HCT116 (cell line): ENCODE measurements around the gene CD24. TPM values are rescaled to one million over a fixed set of nuclear protein-coding genes. Genes with fewer than 3 reads are reported as not detected.

Experiments
- ATAC-seq: fragments of 200-7000 bp; cut with Tn5 transposase; 2 replicates; pipeline ENCODE4 v1.9.1; 2020; ENCODE audit warnings: mild to moderate bottlenecking, moderate library complexity
- BruUV-seq: library from RNA; stranded (reverse); fragments of 400-500 nt; replicated peaks from 2 replicates; lab custom pipeline; 2021; lab: Mats Ljungman, UMichigan
- CTCF ChIA-PET: fragments of 300-600 bp; sonication (Branson Sonifier 250); formaldehyde crosslinking; loops from one replicate; lab custom pipeline; 2021; ENCODE audit warnings: antibody characterized with exemption; lab: Charles Lee
- POLR2A ChIA-PET: fragments of 300-600, 350-600 bp; sonication (Branson Sonifier 250); formaldehyde crosslinking; loops from one replicate; lab custom pipeline; 2021; ENCODE audit warnings: antibody characterized with exemption; lab: Charles Lee
- RAD21 ChIA-PET, 2 experiments: fragments of 300-600 bp; sonication (Branson Sonifier 250); formaldehyde crosslinking; loops; one replicate each; lab custom pipeline; 2023; ENCODE audit warnings: low total read pairs in 2 of 2; ENCODE audit not compliant: uncharacterized antibody in 2 of 2, unreplicated experiment in 2 of 2, low non-redundant PET in 1 of 2; lab: Charles Lee
- DNase-seq: peaks from one replicate; pipeline ENCODE4 v3.0.0-alpha.2; 2010; ENCODE audit warnings: low read depth, low spot score
- H2AFZ ChIP-seq: fragments of 200-600 bp; shearing (Covaris generic), sonication (generic); 2 replicates; pipeline ENCODE4 v1.6.1; 2017; ENCODE audit warnings: low read depth, mixed run types, mixed read lengths, antibody characterized with exemption, low read length; ENCODE audit not compliant: poor library complexity, severe bottlenecking
- H3K27ac ChIP-seq: 2 replicates; pipeline ENCODE4 v1.5.1; 2012; ENCODE audit warnings: low read depth, low read length
- H3K27me3 ChIP-seq: fragments of 200-600 bp; sonication (generic); 2 replicates; pipeline ENCODE4 v1.6.1; 2016; ENCODE audit warnings: mixed run types, low read length, mixed read lengths; ENCODE audit not compliant: insufficient read depth
- H3K36me3 ChIP-seq, 2 experiments: fragments of 200-500 bp in 1 of 2; fragments of 200-600 bp in 1 of 2; sonication (Bioruptor generic) in 1 of 2; sonication (generic) in 1 of 2; 2 replicates each; pipeline versions ENCODE4 v1.5.1 to v1.6.1; 2014 to 2016; ENCODE audit warnings: low read length in 2 of 2, inconsistent platforms in 1 of 2, mixed read lengths in 1 of 2, mixed run types in 1 of 2; ENCODE audit not compliant: insufficient read depth in 2 of 2, control insufficient read depth in 1 of 2
- H3K4me1 ChIP-seq, 2 experiments: fragments of 200-600 bp in 1 of 2; sonication (generic) in 1 of 2; 2 replicates each; pipeline versions ENCODE4 v1.5.1 to v1.6.1; 2012 to 2017; ENCODE audit warnings: low read length in 2 of 2, inconsistent platforms in 1 of 2, mild to moderate bottlenecking in 1 of 2, mixed read lengths in 1 of 2, mixed run types in 1 of 2, moderate library complexity in 1 of 2; ENCODE audit not compliant: insufficient read depth in 2 of 2, control insufficient read depth in 1 of 2
- H3K4me2 ChIP-seq: fragments of 200-600 bp; sonication (generic); 2 replicates; pipeline ENCODE4 v1.6.1; 2017; ENCODE audit warnings: mixed run types, low read length, mixed read lengths
- H3K4me3 ChIP-seq, 2 experiments: fragments of 200-600 bp in 1 of 2; sonication (generic) in 1 of 2; replicated peaks in 1 of 2; 2 replicates each; pipeline ENCODE4 v1.5.1; 2011 to 2016; ENCODE audit warnings: low read length in 2 of 2, control low read depth in 1 of 2, low read depth in 1 of 2, mild to moderate bottlenecking in 1 of 2, mixed read lengths in 1 of 2, mixed run types in 1 of 2
- H3K79me2 ChIP-seq: fragments of 200-600 bp; sonication (generic); 2 replicates; pipeline ENCODE4 v1.6.1; 2017; ENCODE audit warnings: mild to moderate bottlenecking, mixed run types, low read length, moderate library complexity, mixed read lengths; ENCODE audit not compliant: insufficient read depth
- H3K9ac ChIP-seq: fragments of 200-600 bp; sonication (generic); 2 replicates; pipeline ENCODE4 v1.6.1; 2016; ENCODE audit warnings: low read length, mixed read lengths
- H3K9me2 ChIP-seq: fragments of 200-600 bp; sonication (generic), shearing (Covaris generic); 2 replicates; pipeline ENCODE4 v1.6.1; 2017; ENCODE audit warnings: mixed run types, mild to moderate bottlenecking, moderate library complexity; ENCODE audit not compliant: insufficient read depth
- H3K9me3 ChIP-seq, 2 experiments: fragments of 200-500 bp in 1 of 2; fragments of 200-600 bp in 1 of 2; sonication (Bioruptor generic) in 1 of 2; sonication (generic) in 1 of 2; 2 replicates each; pipeline ENCODE4 v1.6.1; 2014 to 2017; ENCODE audit warnings: low read length in 2 of 2, mixed read lengths in 2 of 2, inconsistent platforms in 1 of 2, low read depth in 1 of 2, mild to moderate bottlenecking in 1 of 2, mixed run types in 1 of 2, moderate library complexity in 1 of 2; ENCODE audit not compliant: control insufficient read depth in 1 of 2, insufficient read depth in 1 of 2
- H4K20me1 ChIP-seq: fragments of 200-600 bp; sonication (generic), shearing (Covaris generic); 2 replicates; pipeline ENCODE4 v1.6.1; 2017; ENCODE audit warnings: mixed run types, mild to moderate bottlenecking, moderate library complexity; ENCODE audit not compliant: insufficient read depth
- CBX3 ChIP-seq: IDR thresholded peaks from 2 replicates; pipeline ENCODE4 v1.6.1; 2012; ENCODE audit warnings: low read depth
- EGR1 ChIP-seq: IDR thresholded peaks from 2 replicates; pipeline ENCODE4 v1.6.1; 2012; ENCODE audit warnings: low read depth
- FOSL1 ChIP-seq: IDR thresholded peaks from 2 replicates; pipeline ENCODE4 v1.6.1; 2012; ENCODE audit warnings: low read depth
- JUND ChIP-seq: IDR thresholded peaks from 2 replicates; pipeline ENCODE4 v1.6.1; 2012
- POLR2A ChIP-seq: IDR thresholded peaks from 2 replicates; pipeline ENCODE4 v1.7.0; 2011; ENCODE audit warnings: borderline replicate concordance; ENCODE audit not compliant: insufficient read depth, insufficient read length; ENCODE audit errors: extremely low read depth
- SIN3A ChIP-seq: IDR thresholded peaks from 2 replicates; pipeline ENCODE4 v1.6.1; 2012; ENCODE audit warnings: low read depth
- TCF7L2 ChIP-seq: IDR thresholded peaks from 2 replicates; pipeline ENCODE4 v1.7.0; 2011; ENCODE audit warnings: borderline replicate concordance, inconsistent platforms; ENCODE audit not compliant: insufficient read depth, insufficient read length; ENCODE audit errors: extremely low read depth
- ZNF274 ChIP-seq: fragments of 200-500 bp; sonication (Bioruptor generic); IDR thresholded peaks from 2 replicates; pipeline ENCODE4 v1.6.1; 2014; ENCODE audit warnings: mild to moderate bottlenecking, low read depth, low read length, inconsistent platforms
- intact Hi-C: fragments of 100-400 bp; cut with micrococcal nuclease; formaldehyde crosslinking; loops from 2 replicates; pipeline ENCODE4 v1.10.0; 2022
- total RNA-seq: library from RNA; stranded (reverse); gene quantifications from one replicate; pipeline ENCODE4 v1.2.1, GENCODE V29; 2021; ENCODE audit not compliant: unreplicated experiment
- TF ChIP-seq, protein P1 (sequence below): IDR thresholded peaks from 2 replicates; pipeline ENCODE4 v1.6.1; 2012
- TF ChIP-seq, protein P2 (sequence below), 3 experiments: fragments of 200-600 bp in 1 of 3; sonication (generic) in 1 of 3; IDR thresholded peaks in 2 of 3; conservative IDR thresholded peaks in 1 of 3; 2 replicates each; pipeline ENCODE4 v1.5.1; 2012 to 2017; ENCODE audit warnings: low read depth in 2 of 3, low read length in 2 of 3, antibody characterized with exemption in 1 of 3, borderline replicate concordance in 1 of 3, control low read depth in 1 of 3, mild to moderate bottlenecking in 1 of 3, mixed read lengths in 1 of 3, mixed run types in 1 of 3, moderate library complexity in 1 of 3; ENCODE audit not compliant: insufficient read depth in 1 of 3

CD24 gene
- total RNA-seq, 1 experiment from 2014 or later = 7.3 TPM

- Histone ChIP-seq H3K9me2 (no peaks in the 10 kb centered on the region), H3K9me3 (no peaks in the 10 kb centered on the region), H3K4me1 (no peaks in the 10 kb centered on the region), H3K4me2 (no peak overlapping the region), H3K79me2 (no peaks in the 10 kb centered on the region), H3K27ac (no peak overlapping the region), H3K4me3 (no peak overlapping the region), H3K27me3 (no peaks in the 10 kb centered on the region), H4K20me1 (no peaks in the 10 kb centered on the region), H2AFZ (no peak overlapping the region), H3K36me3 (no peaks in the 10 kb centered on the region), H3K9ac (no peak overlapping the region)
- intact Hi-C loops = no loop called here
- ChIA-PET POLR2A (no interaction called here), RAD21 (no interaction called here), CTCF (no interaction called here)
- DNase-seq (no peak), ATAC-seq (no peak)
- TF ChIP-seq SIN3A = no peak
- BruUV-seq = no TSS peak
These were observed 12.7 kb downstream of the CD24 start for GRCh38 chr6:106961801-106962200.

- Histone ChIP-seq H3K4me3 (no peak overlapping the region), H3K9me2 (no peaks in the 10 kb centered on the region), H3K36me3 (no peaks in the 10 kb centered on the region), H3K4me2 (no peak overlapping the region), H3K27ac (no peak overlapping the region), H3K9me3 (no peaks in the 10 kb centered on the region), H4K20me1 (no peaks in the 10 kb centered on the region), H3K9ac (no peak overlapping the region), H3K4me1 (no peaks in the 10 kb centered on the region), H3K79me2 (no peaks in the 10 kb centered on the region), H3K27me3 (no peaks in the 10 kb centered on the region), H2AFZ (no peak overlapping the region)
- POLR2A ChIA-PET = no interaction called here
- TF ChIP-seq ZNF274 = no peak
- no peak for TF ChIP-seq FOSL1
- TF ChIP-seq EGR1 = no peak
- TF ChIP-seq, protein P1, sequence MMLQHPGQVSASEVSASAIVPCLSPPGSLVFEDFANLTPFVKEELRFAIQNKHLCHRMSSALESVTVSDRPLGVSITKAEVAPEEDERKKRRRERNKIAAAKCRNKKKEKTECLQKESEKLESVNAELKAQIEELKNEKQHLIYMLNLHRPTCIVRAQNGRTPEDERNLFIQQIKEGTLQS = no peak
- no peak for TF ChIP-seq JUND
- no peak for TF ChIP-seq POLR2A
- no peak for TF ChIP-seq CBX3
- no peak for TF ChIP-seq TCF7L2
- TF ChIP-seq, protein P2, sequence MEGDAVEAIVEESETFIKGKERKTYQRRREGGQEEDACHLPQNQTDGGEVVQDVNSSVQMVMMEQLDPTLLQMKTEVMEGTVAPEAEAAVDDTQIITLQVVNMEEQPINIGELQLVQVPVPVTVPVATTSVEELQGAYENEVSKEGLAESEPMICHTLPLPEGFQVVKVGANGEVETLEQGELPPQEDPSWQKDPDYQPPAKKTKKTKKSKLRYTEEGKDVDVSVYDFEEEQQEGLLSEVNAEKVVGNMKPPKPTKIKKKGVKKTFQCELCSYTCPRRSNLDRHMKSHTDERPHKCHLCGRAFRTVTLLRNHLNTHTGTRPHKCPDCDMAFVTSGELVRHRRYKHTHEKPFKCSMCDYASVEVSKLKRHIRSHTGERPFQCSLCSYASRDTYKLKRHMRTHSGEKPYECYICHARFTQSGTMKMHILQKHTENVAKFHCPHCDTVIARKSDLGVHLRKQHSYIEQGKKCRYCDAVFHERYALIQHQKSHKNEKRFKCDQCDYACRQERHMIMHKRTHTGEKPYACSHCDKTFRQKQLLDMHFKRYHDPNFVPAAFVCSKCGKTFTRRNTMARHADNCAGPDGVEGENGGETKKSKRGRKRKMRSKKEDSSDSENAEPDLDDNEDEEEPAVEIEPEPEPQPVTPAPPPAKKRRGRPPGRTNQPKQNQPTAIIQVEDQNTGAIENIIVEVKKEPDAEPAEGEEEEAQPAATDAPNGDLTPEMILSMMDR (IDR thresholded peaks at IDR 0.05 in 2 of 3, conservative IDR thresholded peaks at IDR 0.05 in 1 of 3; ENCODE audit: borderline replicate concordance in 1 of 3, insufficient read depth in 1 of 3, low read depth in 2 of 3, low read length in 2 of 3) = no peak
- TF ChIP-seq SIN3A = no peak
- intact Hi-C loops = no loop called here
- BruUV-seq = no TSS peak
- RAD21 ChIA-PET = interaction anchor here in 1 of 2 experiments (0.6 kb wide), 1 partner anchor 1150 kb away, joined by 3 read pairs; no protein-coding TSS in a partner anchor
- no peak for ATAC-seq
- CTCF ChIA-PET = no interaction called here
- DNase-seq = no peak
These were observed 13.4 kb downstream of the CD24 start for GRCh38 chr6:106961136-106961535.
